ENCODE measurements around the gene SWI5.

SWI5 gene

DNA sequence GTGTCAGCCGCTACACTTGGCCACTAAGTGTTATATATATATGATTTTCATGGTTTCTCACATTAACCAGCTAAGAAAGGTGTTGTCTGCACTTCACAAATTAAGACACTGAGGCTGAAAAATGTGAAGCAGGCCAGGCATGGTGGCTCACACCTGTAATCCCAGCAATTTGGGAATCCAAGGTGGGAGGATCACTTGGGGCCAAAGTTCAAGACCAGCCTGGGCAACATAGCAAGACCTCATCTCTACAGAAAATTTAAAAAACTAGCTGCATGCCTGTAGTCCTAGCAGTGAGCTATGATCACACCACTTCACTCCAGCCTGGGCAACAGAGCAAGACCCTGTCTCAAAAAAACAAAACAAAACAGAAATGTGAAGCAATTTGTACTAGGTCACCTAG, 48.3 kb downstream of the SWI5 start:
- H2BK5ac ChIP-seq (ENCODE audit: low read depth, low read length, poor library complexity, severe bottlenecking) = no peak overlapping the region
- no peak overlapping the region for H3K14ac ChIP-seq (ENCODE audit: low read length in 2 of 2)
- H4K91ac ChIP-seq (ENCODE audit: low read length) = no peak overlapping the region
- H2BK120ac ChIP-seq (ENCODE audit: low read depth, low read length) = no peak overlapping the region
- DNase-seq = no peak
- H3K9me3 ChIP-seq (ENCODE audit: control insufficient read depth, low read length) = no peaks in the 10 kb centered on the region
- peak overlapping the region; percentile 63 for H2BK15ac ChIP-seq (ENCODE audit: low read depth, poor library complexity, severe bottlenecking)
- H3K4me2 ChIP-seq (ENCODE audit: low read length, poor library complexity, severe bottlenecking) = no peak overlapping the region
- no peak overlapping the region for H3K4ac ChIP-seq (ENCODE audit: low read depth in 1 of 2, low read length in 2 of 2)
- peak overlapping the region; percentile 93 for H3K9ac ChIP-seq (ENCODE audit: low read length)
- peak overlapping the region in 1 of 2 experiments; percentile 91 for H3K4me3 ChIP-seq (ENCODE audit: insufficient read depth in 1 of 2, low read depth in 1 of 2, low read length in 2 of 2)
- H2AFZ ChIP-seq (ENCODE audit: low read depth, low read length) = no peak overlapping the region
- no peak overlapping the region for H3K27ac ChIP-seq (ENCODE audit: low read length, poor library complexity, severe bottlenecking)
- no peak overlapping the region for H4K8ac ChIP-seq (ENCODE audit: low read length)
- peaks cover 44 to 54% of the 10 kb centered on the region in 2 experiments for H3K36me3 ChIP-seq (ENCODE audit: control insufficient read depth in 1 of 2, insufficient read depth in 2 of 2, low read depth in 1 of 2, low read length in 2 of 2)
- no peak overlapping the region for H3K18ac ChIP-seq (ENCODE audit: low read depth in 1 of 2, low read length in 2 of 2)
- no peak overlapping the region for H2BK12ac ChIP-seq (ENCODE audit: low read length in 2 of 2)
- H3K23ac ChIP-seq (ENCODE audit: low read length in 2 of 2) = no peak overlapping the region
- no CpG with 5 or more reads among the region's 1 CpG for whole genome bisulfite sequencing
- peaks cover 39% of the 10 kb centered on the region for H3K79me1 ChIP-seq (replicated peaks; ENCODE audit: low read length, poor library complexity, severe bottlenecking)
- H2AK5ac ChIP-seq (ENCODE audit: low read length, severe bottlenecking) = no peak overlapping the region
- H3K4me1 ChIP-seq (ENCODE audit: control insufficient read depth, insufficient read depth, low read depth, low read length) = peaks cover 16% of the 10 kb centered on the region
- no peaks in the 10 kb centered on the region for H3K27me3 ChIP-seq (ENCODE audit: control insufficient read depth in 1 of 2, insufficient read depth in 1 of 2, low read length in 2 of 2)

DNA sequence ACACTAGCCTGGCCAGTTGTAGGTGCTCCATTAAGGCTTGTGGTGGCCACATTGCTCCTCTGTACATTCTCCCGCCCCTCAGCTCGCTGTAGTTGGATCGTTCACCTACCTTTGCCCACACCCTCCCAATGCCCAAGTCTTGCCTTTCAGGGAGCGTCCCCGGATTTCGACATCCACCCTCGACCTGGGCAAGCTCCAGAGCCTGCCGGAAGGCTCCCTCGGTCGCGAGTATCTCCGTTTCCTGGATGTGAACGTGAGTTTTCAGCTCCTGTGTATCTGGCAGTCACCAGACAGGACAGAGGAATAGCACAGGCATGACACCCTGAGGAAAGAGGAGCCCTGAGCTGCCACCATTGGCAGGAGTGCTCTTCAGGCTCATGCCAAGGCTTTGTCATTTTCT, 49.6 kb downstream of the SWI5 start:
- H3K14ac ChIP-seq (ENCODE audit: low read length in 2 of 2) = no peak overlapping the region
- no peak overlapping the region for H3K4me2 ChIP-seq (ENCODE audit: low read length, poor library complexity, severe bottlenecking)
- H2BK120ac ChIP-seq (ENCODE audit: low read depth, low read length) = no peak overlapping the region
- H3K23ac ChIP-seq (ENCODE audit: low read length in 2 of 2) = no peak overlapping the region
- H3K27ac ChIP-seq (ENCODE audit: low read length, poor library complexity, severe bottlenecking) = no peak overlapping the region
- no peak overlapping the region for H3K9ac ChIP-seq (ENCODE audit: low read length)
- H2BK15ac ChIP-seq (ENCODE audit: low read depth, poor library complexity, severe bottlenecking) = no peak overlapping the region
- no peak overlapping the region for H2AFZ ChIP-seq (ENCODE audit: low read depth, low read length)
- 95% methylated on average over 13 of the region's 13 CpGs for whole genome bisulfite sequencing
- H4K91ac ChIP-seq (ENCODE audit: low read length) = no peak overlapping the region
- no peaks in the 10 kb centered on the region for H3K27me3 ChIP-seq (ENCODE audit: control insufficient read depth in 1 of 2, insufficient read depth in 1 of 2, low read length in 2 of 2)
- DNase-seq = no peak
- no peak overlapping the region for H2BK12ac ChIP-seq (ENCODE audit: low read length in 2 of 2)
- H3K4me1 ChIP-seq (ENCODE audit: control insufficient read depth, insufficient read depth, low read depth, low read length) = peaks cover 16% of the 10 kb centered on the region
- no peak overlapping the region for H4K8ac ChIP-seq (ENCODE audit: low read length)
- no peak overlapping the region for H2BK5ac ChIP-seq (ENCODE audit: low read depth, low read length, poor library complexity, severe bottlenecking)
- peaks cover 43% of the 10 kb centered on the region for H3K79me1 ChIP-seq (replicated peaks; ENCODE audit: low read length, poor library complexity, severe bottlenecking)
- no peak overlapping the region for H3K4ac ChIP-seq (ENCODE audit: low read depth in 1 of 2, low read length in 2 of 2)
- peaks cover 41 to 57% of the 10 kb centered on the region in 2 experiments for H3K36me3 ChIP-seq (ENCODE audit: control insufficient read depth in 1 of 2, insufficient read depth in 2 of 2, low read depth in 1 of 2, low read length in 2 of 2)
- no peak overlapping the region for H3K4me3 ChIP-seq (ENCODE audit: insufficient read depth in 1 of 2, low read depth in 1 of 2, low read length in 2 of 2)
- H3K9me3 ChIP-seq (ENCODE audit: control insufficient read depth, low read length) = no peaks in the 10 kb centered on the region
- H2AK5ac ChIP-seq (ENCODE audit: low read length, severe bottlenecking) = no peak overlapping the region
- H3K18ac ChIP-seq (ENCODE audit: low read depth in 1 of 2, low read length in 2 of 2) = no peak overlapping the region

DNA sequence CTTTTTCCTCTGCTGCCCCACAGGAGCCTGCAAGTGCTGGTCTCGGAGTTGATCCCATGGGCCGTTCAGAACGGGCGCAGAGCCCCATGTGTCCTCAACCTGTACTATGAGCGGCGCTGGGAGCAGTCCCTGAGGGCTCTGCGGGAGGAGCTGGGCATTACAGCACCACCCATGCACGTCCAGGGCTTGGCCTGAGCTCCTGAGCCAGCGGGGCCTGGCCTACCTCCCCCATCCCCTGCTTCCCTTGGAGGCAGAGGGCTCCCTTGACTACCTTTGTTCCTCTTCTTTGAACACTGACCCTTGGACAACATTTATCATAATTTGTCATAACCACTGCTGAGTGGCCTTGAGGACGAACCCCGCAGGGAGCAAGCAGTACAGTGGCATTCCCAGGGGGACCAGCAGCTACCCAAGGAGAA, 57.4 kb downstream of the SWI5 start:
- H2AFZ ChIP-seq (ENCODE audit: low read depth, low read length) = no peak overlapping the region

DNA sequence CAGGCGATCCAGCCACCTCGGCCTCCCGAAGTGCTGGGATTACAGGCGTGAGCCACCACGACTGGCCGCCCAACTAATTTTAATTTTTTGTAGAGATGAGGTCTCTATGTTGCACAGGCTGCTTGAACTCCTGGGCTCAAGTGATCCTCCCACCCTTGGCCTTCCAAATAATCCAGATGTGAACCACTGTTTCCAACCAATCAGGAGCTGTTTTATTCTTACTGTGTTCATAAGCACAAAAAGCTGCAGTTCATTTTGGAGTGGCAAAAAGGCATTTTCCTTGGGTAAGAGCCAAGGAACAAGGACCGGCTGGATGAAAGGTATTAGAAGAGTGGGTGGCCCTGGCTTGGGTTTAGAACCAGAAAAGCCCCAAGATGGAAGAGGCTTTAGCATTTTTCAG, 59.1 kb downstream of the SWI5 start:
- Histone ChIP-seq H3K4ac (ENCODE audit: low read depth in 1 of 2, low read length in 2 of 2) (no peak overlapping the region), H3K4me3 (ENCODE audit: insufficient read depth in 1 of 2, low read depth in 1 of 2, low read length in 2 of 2) (no peak overlapping the region), H4K8ac (ENCODE audit: low read length) (no peak overlapping the region), H3K27me3 (ENCODE audit: control insufficient read depth in 1 of 2, insufficient read depth in 1 of 2, low read length in 2 of 2) (no peaks in the 10 kb centered on the region), H3K4me2 (ENCODE audit: low read length, poor library complexity, severe bottlenecking) (no peak overlapping the region), H3K79me1 (replicated peaks; ENCODE audit: low read length, poor library complexity, severe bottlenecking) (peaks cover 2% of the 10 kb centered on the region), H2BK12ac (ENCODE audit: low read length in 2 of 2) (no peak overlapping the region), H3K14ac (ENCODE audit: low read length in 2 of 2) (no peak overlapping the region), H3K4me1 (ENCODE audit: control insufficient read depth, insufficient read depth, low read depth, low read length) (peaks cover 2% of the 10 kb centered on the region), H3K9ac (ENCODE audit: low read length) (no peak overlapping the region), H4K91ac (ENCODE audit: low read length) (no peak overlapping the region), H2BK120ac (ENCODE audit: low read depth, low read length) (no peak overlapping the region), H2AK5ac (ENCODE audit: low read length, severe bottlenecking) (no peak overlapping the region), H2BK5ac (ENCODE audit: low read depth, low read length, poor library complexity, severe bottlenecking) (no peak overlapping the region), H3K27ac (ENCODE audit: low read length, poor library complexity, severe bottlenecking) (no peak overlapping the region), H2AFZ (ENCODE audit: low read depth, low read length) (no peak overlapping the region), H2BK15ac (ENCODE audit: low read depth, poor library complexity, severe bottlenecking) (no peak overlapping the region), H3K23ac (ENCODE audit: low read length in 2 of 2) (no peak overlapping the region), H3K36me3 (ENCODE audit: control insufficient read depth in 1 of 2, insufficient read depth in 2 of 2, low read depth in 1 of 2, low read length in 2 of 2) (peaks cover 27 to 29% of the 10 kb centered on the region in 2 experiments), H3K9me3 (ENCODE audit: control insufficient read depth, low read length) (no peaks in the 10 kb centered on the region), H3K18ac (ENCODE audit: low read depth in 1 of 2, low read length in 2 of 2) (no peak overlapping the region)
- DNase-seq = no peak
- 97% methylated on average over 7 of the region's 7 CpGs for WGBS

More for the DNA sequence above, 57.4 kb downstream of the SWI5 start:
- no peak overlapping the region for H4K8ac ChIP-seq (ENCODE audit: low read length)
- H3K27ac ChIP-seq (ENCODE audit: low read length, poor library complexity, severe bottlenecking) = no peak overlapping the region
- no peak overlapping the region for H3K4ac ChIP-seq (ENCODE audit: low read depth in 1 of 2, low read length in 2 of 2)
- H3K36me3 ChIP-seq (ENCODE audit: control insufficient read depth in 1 of 2, insufficient read depth in 2 of 2, low read depth in 1 of 2, low read length in 2 of 2) = peaks cover 33 to 38% of the 10 kb centered on the region in 2 experiments
- H3K27me3 ChIP-seq (ENCODE audit: control insufficient read depth in 1 of 2, insufficient read depth in 1 of 2, low read length in 2 of 2) = no peaks in the 10 kb centered on the region
- no peak overlapping the region for H3K18ac ChIP-seq (ENCODE audit: low read depth in 1 of 2, low read length in 2 of 2)
- H2BK12ac ChIP-seq (ENCODE audit: low read length in 2 of 2) = no peak overlapping the region
- no peak overlapping the region for H3K4me3 ChIP-seq (ENCODE audit: insufficient read depth in 1 of 2, low read depth in 1 of 2, low read length in 2 of 2)
- H2BK120ac ChIP-seq (ENCODE audit: low read depth, low read length) = no peak overlapping the region
- H3K23ac ChIP-seq (ENCODE audit: low read length in 2 of 2) = no peak overlapping the region
- 95% methylated on average over 11 of the region's 11 CpGs for WGBS
- no peak overlapping the region for H2BK5ac ChIP-seq (ENCODE audit: low read depth, low read length, poor library complexity, severe bottlenecking)
- DNase-seq = no peak
- peak overlapping the region; percentile 35 for H4K91ac ChIP-seq (ENCODE audit: low read length)
- no peaks in the 10 kb centered on the region for H3K9me3 ChIP-seq (ENCODE audit: control insufficient read depth, low read length)
- no peak overlapping the region for H3K4me2 ChIP-seq (ENCODE audit: low read length, poor library complexity, severe bottlenecking)
- H2BK15ac ChIP-seq (ENCODE audit: low read depth, poor library complexity, severe bottlenecking) = no peak overlapping the region
- peaks cover 5% of the 10 kb centered on the region for H3K4me1 ChIP-seq (ENCODE audit: control insufficient read depth, insufficient read depth, low read depth, low read length)
- peaks cover 11% of the 10 kb centered on the region for H3K79me1 ChIP-seq (replicated peaks; ENCODE audit: low read length, poor library complexity, severe bottlenecking)
- no peak overlapping the region for H3K14ac ChIP-seq (ENCODE audit: low read length in 2 of 2)
- no peak overlapping the region for H3K9ac ChIP-seq (ENCODE audit: low read length)
- H2AK5ac ChIP-seq (ENCODE audit: low read length, severe bottlenecking) = no peak overlapping the region
